Measurements from ENCODE around the gene KCNH5.

DNA sequence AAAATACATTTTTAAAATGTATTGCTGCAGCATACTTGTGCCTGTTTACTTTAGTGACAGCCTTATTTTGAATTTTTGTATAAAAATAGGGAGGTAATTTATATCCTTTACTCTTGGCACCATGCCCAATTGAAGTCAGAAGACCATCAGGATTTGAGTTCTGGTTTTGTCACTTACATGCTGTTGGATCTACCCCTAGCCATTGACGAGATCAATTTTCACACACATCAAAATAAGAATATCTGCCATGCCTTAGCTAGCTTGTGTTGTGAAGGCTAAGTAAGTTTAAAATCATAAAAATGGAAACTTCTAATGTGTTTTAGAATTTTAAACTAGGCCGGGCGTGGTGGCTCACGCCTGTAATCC, 381.8 kb downstream of the KCNH5 start:
- TF ChIP-seq, protein P1, sequence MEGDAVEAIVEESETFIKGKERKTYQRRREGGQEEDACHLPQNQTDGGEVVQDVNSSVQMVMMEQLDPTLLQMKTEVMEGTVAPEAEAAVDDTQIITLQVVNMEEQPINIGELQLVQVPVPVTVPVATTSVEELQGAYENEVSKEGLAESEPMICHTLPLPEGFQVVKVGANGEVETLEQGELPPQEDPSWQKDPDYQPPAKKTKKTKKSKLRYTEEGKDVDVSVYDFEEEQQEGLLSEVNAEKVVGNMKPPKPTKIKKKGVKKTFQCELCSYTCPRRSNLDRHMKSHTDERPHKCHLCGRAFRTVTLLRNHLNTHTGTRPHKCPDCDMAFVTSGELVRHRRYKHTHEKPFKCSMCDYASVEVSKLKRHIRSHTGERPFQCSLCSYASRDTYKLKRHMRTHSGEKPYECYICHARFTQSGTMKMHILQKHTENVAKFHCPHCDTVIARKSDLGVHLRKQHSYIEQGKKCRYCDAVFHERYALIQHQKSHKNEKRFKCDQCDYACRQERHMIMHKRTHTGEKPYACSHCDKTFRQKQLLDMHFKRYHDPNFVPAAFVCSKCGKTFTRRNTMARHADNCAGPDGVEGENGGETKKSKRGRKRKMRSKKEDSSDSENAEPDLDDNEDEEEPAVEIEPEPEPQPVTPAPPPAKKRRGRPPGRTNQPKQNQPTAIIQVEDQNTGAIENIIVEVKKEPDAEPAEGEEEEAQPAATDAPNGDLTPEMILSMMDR (conservative IDR thresholded peaks at IDR 0.05) = no peak
- no peak for TF ChIP-seq EZH2 (IDR thresholded peaks at IDR 0.05; ENCODE audit: low read depth)
